ENCODE results near the gene TNIK. TPM values are rescaled to one million over a fixed set of nuclear protein-coding genes. Genes with fewer than 3 reads are reported as not detected.
A peak's percentile ranks its signal among the peaks of the same experiment; 100 is the strongest.

Gene TNIK
- total RNA-seq, 1 experiment from 2014 or later = 5.5 TPM

- no peak for DNase-seq (ENCODE audit: low spot score)
Measured at GRCh38 chr3:171282041-171282440, 178.2 kb downstream of the TNIK start.

DNA sequence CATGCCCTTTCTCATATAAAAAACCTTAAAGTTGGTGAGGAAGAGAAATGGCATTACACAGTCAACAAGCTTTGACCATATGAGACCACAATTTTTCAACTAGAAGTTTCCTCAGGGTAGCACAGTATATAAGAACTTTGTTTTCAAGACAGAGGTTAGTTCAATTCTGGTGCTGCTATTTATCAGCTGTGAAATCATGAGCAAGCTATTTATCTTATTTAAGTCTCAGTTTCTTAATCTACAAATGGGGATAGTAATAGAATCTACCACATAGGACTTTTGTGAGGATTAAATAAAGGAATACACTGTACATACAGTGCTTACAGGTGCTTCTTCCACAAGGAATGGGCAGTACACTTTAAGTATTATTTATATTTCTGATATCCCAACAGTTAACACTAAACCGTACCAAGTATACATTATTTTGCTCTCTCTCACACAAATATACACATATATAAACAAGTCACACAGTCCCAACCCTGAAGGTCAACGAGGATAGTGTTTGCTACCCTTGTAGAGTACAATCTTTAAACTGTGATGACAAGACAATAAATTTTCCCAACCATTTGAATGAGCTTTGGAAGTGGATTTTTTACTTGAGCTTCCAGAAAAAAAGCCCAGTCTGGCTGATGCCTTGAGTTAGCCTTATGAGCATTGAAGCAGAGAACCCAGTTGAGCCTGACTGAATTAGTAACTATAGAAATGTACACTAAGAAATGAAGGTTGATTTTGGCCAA is 178.8 kb downstream of the TNIK start:
- DNase-seq (ENCODE audit: low spot score) = no peak

- no peak for DNase-seq (ENCODE audit: low spot score)
Measured at GRCh38 chr3:171279972-171280371, 180.2 kb downstream of the TNIK start.

- DNase-seq (ENCODE audit: low spot score) = no peak
Measured at GRCh38 chr3:171278299-171278590, 182.0 kb downstream of the TNIK start.

DNA sequence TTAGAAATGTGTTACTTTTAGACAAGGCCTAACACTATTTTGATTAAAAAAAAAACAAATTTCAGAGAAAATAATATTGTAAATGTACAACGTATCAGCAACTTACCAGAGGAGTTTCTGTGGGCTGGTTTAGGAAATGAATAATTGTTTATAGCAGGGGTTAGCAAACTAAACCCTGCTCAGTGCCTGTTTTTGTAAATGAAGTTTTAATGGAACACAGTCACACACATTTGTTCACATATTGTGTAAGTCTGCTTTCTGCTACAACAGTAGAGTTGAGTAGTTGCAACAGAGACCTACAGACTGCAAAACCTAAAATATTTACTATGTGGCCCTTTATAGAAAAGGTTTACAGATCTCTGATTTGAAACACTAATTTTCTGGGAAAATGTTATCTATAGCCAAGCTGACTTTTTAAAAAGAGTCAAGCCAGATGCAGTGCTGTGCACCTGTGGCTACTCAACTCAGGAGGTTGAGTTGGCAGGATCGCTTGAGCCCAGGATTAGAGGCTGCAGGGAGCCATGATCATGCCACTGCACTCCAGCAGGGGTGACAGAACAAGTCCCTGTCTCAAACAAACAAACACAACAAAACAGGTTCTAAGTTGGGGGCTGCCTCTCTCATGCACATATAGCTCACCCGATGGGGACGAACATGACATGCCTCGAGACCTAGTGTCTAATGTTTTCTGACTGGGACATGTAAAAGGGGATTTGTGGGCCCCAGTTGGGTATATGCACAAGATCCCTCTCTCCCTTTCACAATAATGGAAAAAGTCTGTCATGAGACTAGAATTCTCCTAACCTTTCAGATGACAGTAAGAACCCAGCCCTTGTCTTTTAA is 182.5 kb downstream of the TNIK start:
- no peak for DNase-seq (ENCODE audit: low spot score)

DNA sequence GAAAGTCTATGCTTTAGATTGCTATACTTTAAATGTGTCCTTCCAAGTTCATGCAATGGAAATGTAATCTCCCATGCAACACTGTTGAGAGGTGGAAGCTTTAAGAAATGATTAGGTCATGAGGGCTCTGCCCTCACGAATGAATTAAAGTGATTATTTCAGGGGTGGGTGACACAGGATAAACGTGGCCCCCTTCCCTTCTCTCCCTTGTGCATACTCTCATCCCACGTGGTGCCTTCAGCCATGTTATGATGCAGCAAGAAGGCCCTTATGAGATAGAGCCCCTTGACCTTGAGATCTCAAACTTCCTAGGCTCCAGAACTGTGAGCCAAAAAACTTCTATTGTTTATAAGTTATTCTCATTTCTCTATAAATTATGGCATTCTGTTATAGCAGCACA is 183.3 kb downstream of the TNIK start:
- no peak for DNase-seq (ENCODE audit: low spot score)

- DNase-seq (ENCODE audit: low spot score) = no peak
Measured at GRCh38 chr3:171274222-171274621, 186.0 kb downstream of the TNIK start.

- no peak for DNase-seq (ENCODE audit: low spot score)
Measured at GRCh38 chr3:171270541-171270940, 189.7 kb downstream of the TNIK start.

GRCh38 chr3:171269542-171269941 is 190.7 kb downstream of the TNIK start:
- no peak for DNase-seq (ENCODE audit: low spot score)

- DNase-seq (ENCODE audit: low spot score) = no peak
Measured at GRCh38 chr3:171268677-171269076, 191.5 kb downstream of the TNIK start.

GRCh38 chr3:171267104-171267503 is 193.1 kb downstream of the TNIK start:
- no peak for DNase-seq (ENCODE audit: low spot score)

- no peak for DNase-seq (ENCODE audit: low spot score)
Measured at GRCh38 chr3:171266740-171267073, 193.5 kb downstream of the TNIK start.

- no peak for DNase-seq (ENCODE audit: low spot score)
Measured at GRCh38 chr3:171266034-171266739, 194.0 kb downstream of the TNIK start.

- no peak for DNase-seq (ENCODE audit: low spot score)
Measured at GRCh38 chr3:171264758-171265157, 195.4 kb downstream of the TNIK start.

- no peak for DNase-seq (ENCODE audit: low spot score)
Measured at GRCh38 chr3:171262431-171262830, 197.8 kb downstream of the TNIK start.

DNA sequence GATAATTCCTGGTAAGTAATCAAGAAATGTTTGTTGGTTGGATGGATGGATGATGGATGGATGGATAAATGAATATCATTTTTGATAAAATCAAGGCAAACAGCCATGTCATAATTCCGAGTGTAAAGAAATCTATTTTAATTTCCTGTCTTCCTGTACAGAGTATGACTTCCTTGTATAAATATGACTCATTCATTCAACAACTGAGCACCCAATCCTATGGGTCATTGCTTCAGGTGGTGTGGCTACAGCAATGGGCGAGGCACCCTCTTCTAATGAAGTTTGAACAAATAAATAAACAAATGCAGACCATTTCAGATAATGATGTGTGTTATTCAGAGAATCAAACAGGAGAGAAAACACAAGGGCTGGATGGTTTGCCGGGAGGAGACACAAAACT is 198.7 kb downstream of the TNIK start:
- peak; percentile 46 for DNase-seq (ENCODE audit: low spot score)

- no peak for DNase-seq (ENCODE audit: low spot score)
Measured at GRCh38 chr3:171260899-171261298, 199.3 kb downstream of the TNIK start.

GRCh38 chr3:171260466-171260865 is 199.7 kb downstream of the TNIK start:
- DNase-seq (ENCODE audit: low spot score) = no peak

DNA sequence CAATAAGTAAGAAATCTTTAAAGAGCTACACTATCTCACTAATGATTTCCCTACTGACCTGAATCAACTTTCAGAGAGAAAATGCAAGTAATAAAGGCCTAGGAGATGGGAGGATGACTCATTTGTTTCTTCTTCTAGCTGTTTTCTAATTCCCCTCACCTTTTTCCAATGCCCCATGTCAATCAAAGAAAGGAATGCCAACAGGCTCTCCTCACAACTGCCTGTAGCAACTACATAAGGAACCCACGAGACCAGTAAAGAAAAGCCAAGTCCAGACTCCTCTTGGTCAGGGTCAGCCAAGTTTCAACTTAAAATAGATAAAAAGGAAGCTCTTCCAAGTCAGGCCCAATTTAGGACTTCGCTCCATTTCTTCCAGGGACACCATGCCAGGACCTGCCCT is 201.9 kb downstream of the TNIK start:
- no peak for DNase-seq (ENCODE audit: low spot score)

DNA sequence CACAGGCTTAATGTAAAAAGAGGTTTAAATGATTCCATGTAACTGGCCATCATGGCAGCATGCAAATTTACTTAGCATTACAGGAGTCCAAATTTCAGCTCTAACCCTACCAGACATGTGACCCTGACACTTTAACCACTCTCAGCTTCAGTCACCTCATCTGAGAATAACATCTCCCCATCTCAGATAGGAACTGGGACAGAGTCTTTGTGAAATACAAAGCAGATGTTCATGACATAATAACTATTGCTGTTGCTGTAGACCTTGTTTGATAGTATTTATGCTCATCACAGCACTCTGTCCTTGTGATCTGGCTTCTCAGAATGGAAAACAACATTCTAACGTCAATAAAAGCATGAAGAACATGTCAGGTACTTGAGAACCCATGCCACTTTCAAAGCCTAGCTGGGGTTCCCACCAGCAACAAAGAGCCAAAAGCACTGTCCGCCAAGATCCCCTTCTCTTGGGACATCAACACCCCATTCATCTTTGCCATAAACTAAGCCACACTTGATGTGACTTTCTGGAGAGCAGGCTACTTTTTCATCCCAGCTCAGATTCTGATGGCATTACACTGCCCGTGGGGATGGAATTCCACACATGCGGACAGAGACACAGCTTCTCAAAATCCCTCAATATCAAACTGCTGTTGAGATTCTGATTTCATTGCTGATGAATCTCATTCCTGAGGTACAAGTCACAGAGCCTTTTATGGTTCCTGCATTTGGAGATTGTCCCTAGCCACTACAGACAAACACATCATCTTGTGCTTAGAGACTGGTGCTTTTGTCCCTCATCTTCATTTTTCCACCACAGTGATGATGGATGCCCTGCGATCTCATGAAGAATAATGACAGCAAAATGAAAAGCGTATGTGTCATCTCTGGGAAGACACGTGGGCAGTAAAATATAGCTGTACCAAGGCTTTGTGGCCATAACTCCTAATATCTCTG is 202.7 kb downstream of the TNIK start:
- no peak for DNase-seq (ENCODE audit: low spot score)

DNA sequence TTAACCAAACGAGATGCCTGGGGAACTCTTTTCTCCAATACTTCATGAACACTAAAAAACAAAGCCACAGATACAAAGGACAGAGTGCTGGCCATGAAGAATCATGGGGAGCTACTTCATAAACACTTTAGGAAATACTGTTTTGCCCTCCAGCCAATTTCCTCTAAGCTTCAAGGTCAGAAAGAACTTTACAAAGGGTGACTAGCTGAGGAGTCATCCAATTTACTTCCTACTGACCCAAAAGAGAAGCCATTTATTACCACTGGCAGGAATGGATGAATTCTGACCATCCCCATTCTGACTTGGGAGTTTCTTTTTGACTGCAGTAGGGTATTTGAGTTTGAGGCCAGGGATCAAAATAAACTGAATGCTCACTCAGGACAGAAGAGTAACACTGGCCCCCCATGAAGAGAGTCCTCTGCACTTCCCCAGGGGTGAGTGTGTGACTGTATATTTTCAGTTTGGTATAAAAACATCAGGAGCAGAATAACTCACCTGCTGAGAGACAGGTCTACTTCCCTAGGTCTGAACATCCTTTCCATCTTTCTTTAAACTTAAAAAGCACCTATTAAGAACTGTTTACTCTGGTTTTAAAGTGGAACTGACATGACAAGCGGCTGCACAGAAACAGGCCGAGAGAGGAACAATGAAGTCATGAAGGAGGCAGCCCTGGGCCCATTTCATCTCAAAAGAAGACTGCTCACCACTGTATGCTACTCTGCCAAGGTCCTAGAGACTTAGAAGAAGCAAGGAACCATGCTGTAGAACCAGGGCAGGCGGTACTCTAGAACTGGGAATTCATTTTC is 203.6 kb downstream of the TNIK start:
- no peak for DNase-seq (ENCODE audit: low spot score)

Measured in H4 (cell line).